PC-9 (cell line): ENCODE measurements around the gene PRSS1. TPM values are rescaled to one million over a fixed set of nuclear protein-coding genes. Genes with fewer than 3 reads are reported as not detected.
"Not testable (repeated sequence)": the region's sequence is repeated elsewhere in the genome, so short reads cannot be mapped to it uniquely, and the experiment has no call there.

Experiments
- BruUV-seq: library from RNA; stranded (reverse); fragments of 400-500 nt; replicated peaks from 2 replicates; lab custom pipeline; 2021; lab: Mats Ljungman, UMichigan
- CTCF ChIA-PET: fragments of 300-600 bp; sonication (Branson Sonifier 250); formaldehyde crosslinking; loops from one replicate; lab custom pipeline; 2022; ENCODE audit warnings: antibody characterized with exemption; lab: Charles Lee
- POLR2A ChIA-PET: fragments of 300-600 bp; sonication (Branson Sonifier 250); formaldehyde crosslinking; loops from one replicate; lab custom pipeline; 2022; ENCODE audit warnings: antibody characterized with exemption; ENCODE audit not compliant: unreplicated experiment; lab: Charles Lee
- DNase-seq, 2 experiments: peaks; one replicate each; pipeline versions ENCODE4 v3.0.0 to v3.0.0-alpha.2; 2015 to 2022; ENCODE audit warnings: mixed read lengths in 1 of 2
- H2AFZ ChIP-seq: fragments of 200-600 bp; sonication (generic); 2 replicates; pipeline ENCODE4 v1.8.1; 2017; ENCODE audit warnings: antibody characterized with exemption
- H3F3A ChIP-seq: fragments of 200-600 bp; sonication (generic); 2 replicates; pipeline ENCODE4 v1.8.1; 2017; ENCODE audit warnings: antibody characterized with exemption, mild to moderate bottlenecking, low read depth; ENCODE audit not compliant: insufficient read depth
- H3K27ac ChIP-seq: fragments of 200-600 bp; sonication (generic); 2 replicates; pipeline ENCODE4 v1.6.1; 2016; ENCODE audit warnings: mixed run types
- H3K27me3 ChIP-seq: fragments of 200-600 bp; sonication (generic); 2 replicates; pipeline ENCODE4 v1.6.1; 2016; ENCODE audit warnings: low read depth, mixed run types; ENCODE audit not compliant: insufficient read depth
- H3K36me3 ChIP-seq: fragments of 200-600 bp; sonication (generic); 2 replicates; pipeline ENCODE4 v1.6.1; 2016; ENCODE audit warnings: low read depth, mixed run types
- H3K4me1 ChIP-seq: fragments of 200-600 bp; sonication (generic); replicated peaks from 2 replicates; pipeline ENCODE4 v1.6.1; 2016; ENCODE audit warnings: mixed run types; ENCODE audit not compliant: insufficient read depth
- H3K4me2 ChIP-seq: fragments of 200-600 bp; sonication (generic); 2 replicates; pipeline ENCODE4 v1.6.1; 2017; ENCODE audit warnings: mixed run types
- H3K4me3 ChIP-seq: fragments of 200-600 bp; sonication (generic); 2 replicates; pipeline ENCODE4 v1.6.1; 2016; ENCODE audit warnings: mixed run types
- H3K79me2 ChIP-seq: fragments of 200-600 bp; sonication (generic); 2 replicates; pipeline ENCODE4 v1.6.1; 2017; ENCODE audit warnings: low read depth, mixed run types
- H3K9me2 ChIP-seq: fragments of 200-600 bp; sonication (generic); 2 replicates; pipeline ENCODE4 v1.8.1; 2017; ENCODE audit warnings: mild to moderate bottlenecking; ENCODE audit not compliant: insufficient read depth
- H3K9me3 ChIP-seq: fragments of 200-600 bp; sonication (generic); 2 replicates; pipeline ENCODE4 v1.8.1; 2016; ENCODE audit warnings: low read depth; ENCODE audit not compliant: insufficient read depth
- H4K20me1 ChIP-seq: fragments of 200-600 bp; sonication (generic); 2 replicates; pipeline ENCODE4 v1.8.1; 2017; ENCODE audit not compliant: insufficient read depth
- CTCF ChIP-seq: fragments of 200-600 bp; sonication (generic); conservative IDR thresholded peaks from 2 replicates; pipeline ENCODE4 v1.6.1; 2017; ENCODE audit warnings: mixed run types, antibody characterized with exemption, mild to moderate bottlenecking, moderate library complexity
- EZH2 ChIP-seq: fragments of 200-600 bp; sonication (generic); IDR thresholded peaks from 2 replicates; pipeline ENCODE4 v1.8.0; 2017; ENCODE audit warnings: antibody characterized with exemption, low read depth
- intact Hi-C: fragments of 100-400 bp; cut with micrococcal nuclease; formaldehyde crosslinking; loops from one replicate; pipeline ENCODE4 v1.10.0; 2022; ENCODE audit not compliant: unreplicated experiment
- total RNA-seq: library from RNA; stranded (reverse); gene quantifications from 2 replicates; pipeline ENCODE4 v1.2.3, GENCODE V29; 2021

Gene PRSS1
- total RNA-seq, 1 experiment from 2014 or later, result 0.94 TPM

GRCh38 chr7:142750321-142750938 lies 1.2 kb downstream of the PRSS1 start:
- H3F3A ChIP-seq, result no peaks in the 10 kb centered on the region
- ChIA-PET POLR2A (no interaction called here), CTCF (no interaction called here)
- H3K27me3 ChIP-seq, result no peaks in the 10 kb centered on the region
- H3K9me3 ChIP-seq, result no peaks in the 10 kb centered on the region; the same call in 1 of the 2 replicates
- no peak overlapping the region for H3K27ac ChIP-seq
- intact Hi-C loops, result no loop called here
- peaks cover 42% of the 10 kb centered on the region for H3K4me1 ChIP-seq
- H3K79me2 ChIP-seq, result no peaks in the 10 kb centered on the region
- H3K4me2 ChIP-seq, result 0 out of 2 replicates have a peak overlapping the region, but pooled peaks have one; percentile 35
- no TSS peak for BruUV-seq
- H4K20me1 ChIP-seq, result no peaks in the 10 kb centered on the region
- H2AFZ ChIP-seq, result no peak overlapping the region
- TF ChIP-seq CTCF (no peak), EZH2 (no peak)
- no peak for DNase-seq
- no peaks in the 10 kb centered on the region for H3K9me2 ChIP-seq
- H3K4me3 ChIP-seq, result no peak overlapping the region
- H3K36me3 ChIP-seq, result no peaks in the 10 kb centered on the region

- H3K4me2 ChIP-seq, H3K9me2 ChIP-seq, H2AFZ ChIP-seq, H3K9me3 ChIP-seq, H3K36me3 ChIP-seq, CTCF ChIA-PET, BruUV-seq, H3K4me3 ChIP-seq, intact Hi-C loops, H3K27me3 ChIP-seq, H4K20me1 ChIP-seq, DNase-seq, H3K27ac ChIP-seq, POLR2A ChIA-PET, H3K79me2 ChIP-seq, H3F3A ChIP-seq: not testable (repeated sequence)
- H3K4me1 ChIP-seq, result peaks cover 42% of the 10 kb centered on the region
Measured at GRCh38 chr7:142751526-142752175, 2.4 kb downstream of the PRSS1 start.

GRCh38 chr7:142752376-142753225 lies 3.3 kb downstream of the PRSS1 start:
- CTCF ChIA-PET, result interaction anchor here (0.5 kb wide), 1 partner anchor 395 kb away, joined by 3 read pairs; no protein-coding TSS in a partner anchor
- no peak overlapping the region for H3K27ac ChIP-seq

More at GRCh38 chr7:142752376-142753225, 3.3 kb downstream of the PRSS1 start:
- no peak for DNase-seq
- H3K4me2 ChIP-seq, result no peak overlapping the region
- no peak overlapping the region for H2AFZ ChIP-seq
- no peaks in the 10 kb centered on the region for H3K79me2 ChIP-seq
- no peaks in the 10 kb centered on the region for H4K20me1 ChIP-seq
- H3K27me3 ChIP-seq, result no peaks in the 10 kb centered on the region
- peaks cover 42% of the 10 kb centered on the region for H3K4me1 ChIP-seq
- no peaks in the 10 kb centered on the region for H3K9me2 ChIP-seq
- no TSS peak for BruUV-seq
- POLR2A ChIA-PET, result interaction anchor here (0.6 kb wide), 2 partner anchors 21 to 87 kb away, joined by 4 to 6 read pairs; no protein-coding TSS in a partner anchor
- TF ChIP-seq EZH2, result no peak
- no peak for TF ChIP-seq CTCF
- H3F3A ChIP-seq, result no peaks in the 10 kb centered on the region
- no peaks in the 10 kb centered on the region for H3K36me3 ChIP-seq
- no peak overlapping the region for H3K4me3 ChIP-seq
- intact Hi-C loops, result no loop called here
- no peaks in the 10 kb centered on the region; the same call in 1 of the 2 replicates for H3K9me3 ChIP-seq
